Stimulated activated CD4-positive, alpha-beta T cell treated with anti-CD3 and anti-CD28 coated beads, Interleukin-4, amount 100 ng/mL, for 4 hours (primary cell): ENCODE results near the gene LRMDA.
A peak's percentile ranks its signal among the peaks of the same experiment; 100 is the strongest.

Source experiments
- DNase-seq, 2 experiments: peaks; one replicate each; pipeline ENCODE4 v3.0.0-alpha.2; 2020

Gene LRMDA

DNA sequence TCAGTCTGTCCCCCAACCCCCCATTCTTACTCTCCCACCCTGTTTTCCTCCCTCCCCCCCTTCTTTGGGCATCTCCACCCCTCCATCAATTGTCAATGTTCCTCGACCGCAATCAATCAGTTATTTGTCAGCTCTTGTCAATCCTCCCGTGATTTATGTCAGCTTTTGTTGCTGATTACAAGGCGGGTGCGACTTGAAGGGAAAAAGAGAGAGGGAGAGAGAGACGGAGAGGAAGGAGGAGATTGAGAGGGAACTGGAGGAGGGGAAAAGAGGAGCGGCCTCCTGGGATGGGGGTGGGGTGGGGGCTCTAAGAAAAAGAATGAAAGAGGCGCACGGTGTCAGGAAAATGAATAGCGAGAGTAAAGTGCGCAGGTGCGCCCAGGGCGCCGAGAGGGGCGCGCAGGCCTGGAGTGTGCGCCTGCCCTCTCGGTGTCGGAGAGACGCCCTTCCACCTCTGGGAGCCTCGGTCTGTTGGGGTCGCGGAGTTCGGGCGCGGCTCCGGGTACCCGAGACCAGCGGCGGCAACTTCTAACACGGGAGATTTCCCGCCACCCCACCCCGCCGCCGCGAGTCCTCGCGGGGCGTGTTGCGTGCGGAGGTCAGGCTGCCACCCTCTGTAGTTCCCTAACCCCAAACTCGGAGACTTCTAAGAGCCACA is 28.8 kb upstream of the LRMDA start:
- DNase-seq = no peak

DNA sequence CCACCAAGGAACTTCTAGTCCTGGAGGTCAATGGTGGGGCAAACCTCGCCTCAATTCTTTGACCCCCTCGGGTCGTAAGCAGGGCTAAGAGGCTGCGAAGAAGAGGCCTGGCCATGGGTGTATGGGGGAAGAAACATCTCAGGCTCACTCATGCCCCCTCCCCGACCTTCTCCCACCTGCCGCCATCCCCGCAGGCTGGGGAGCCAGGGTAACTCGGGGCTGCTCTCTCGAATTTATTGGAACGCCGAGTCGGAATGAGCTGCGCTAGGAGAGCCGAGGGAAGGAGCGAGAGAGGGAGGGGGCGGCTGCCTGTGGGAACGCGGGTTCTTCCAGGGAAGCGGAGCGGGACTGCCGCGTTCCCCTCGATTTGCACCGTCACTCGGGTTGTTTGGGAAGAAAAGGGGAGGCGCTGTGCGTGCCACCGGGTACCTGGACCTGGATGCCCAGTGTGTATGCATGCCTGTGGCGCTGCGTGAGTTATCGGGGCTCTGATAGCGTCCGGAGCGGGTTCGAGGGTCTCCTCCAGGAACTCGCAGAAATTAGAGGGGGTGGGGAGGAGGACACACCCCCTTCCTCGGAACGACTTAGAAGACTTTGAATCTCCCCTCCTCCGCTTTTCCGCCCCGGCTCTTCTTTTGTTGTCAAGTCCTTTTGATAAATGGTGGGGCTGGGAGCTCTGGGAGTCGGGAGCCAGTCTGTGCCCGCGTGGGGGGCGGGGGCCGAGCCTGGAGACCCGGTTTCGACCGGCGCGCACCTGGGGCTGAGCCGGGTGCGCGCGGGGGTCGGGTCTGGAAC is 28.1 kb upstream of the LRMDA start:
- DNase-seq = no peak

DNA sequence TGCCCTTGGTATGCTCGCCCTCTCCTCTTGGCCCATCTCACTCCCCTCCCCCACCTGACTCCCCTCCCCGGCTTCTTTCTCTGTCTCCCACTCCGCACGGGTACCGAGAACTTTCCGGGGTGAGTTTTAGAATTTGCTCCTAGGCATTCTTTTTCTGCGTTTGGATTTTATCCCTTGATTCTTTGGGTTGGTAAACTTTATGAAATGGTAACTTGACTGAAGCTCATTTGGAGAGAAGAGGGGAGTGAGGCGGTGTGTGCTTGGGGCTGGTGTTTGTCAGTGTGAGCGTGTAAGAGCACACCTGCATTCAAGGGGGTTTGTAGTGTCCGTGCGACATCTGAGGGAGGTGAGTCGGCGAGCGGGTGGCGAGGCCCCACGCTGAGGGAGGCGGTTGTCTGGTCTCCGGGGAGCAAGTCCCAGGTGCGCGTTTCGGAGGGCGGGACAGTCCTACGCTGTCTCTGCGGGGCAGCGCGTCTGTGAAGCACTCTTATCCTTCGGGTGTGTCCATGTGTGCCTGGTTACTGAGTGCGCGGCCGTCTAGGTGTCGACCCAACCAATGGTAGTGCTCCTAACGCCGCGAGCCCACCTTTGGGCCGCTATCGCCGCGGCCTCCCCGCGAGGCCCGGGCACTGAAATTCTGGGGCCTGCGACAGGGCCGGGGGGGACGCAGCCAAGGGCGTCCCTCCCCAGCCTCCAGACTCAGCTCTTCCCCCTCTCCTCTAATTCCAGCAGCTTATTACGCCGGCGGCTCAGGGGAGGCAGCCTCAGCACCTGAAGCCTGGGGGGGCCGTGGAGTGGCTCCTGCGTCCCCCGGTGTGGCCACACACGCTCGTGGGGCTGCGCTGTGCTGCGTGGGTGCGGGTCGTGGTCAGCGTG is 27.2 kb upstream of the LRMDA start:
- no peak for DNase-seq

DNA sequence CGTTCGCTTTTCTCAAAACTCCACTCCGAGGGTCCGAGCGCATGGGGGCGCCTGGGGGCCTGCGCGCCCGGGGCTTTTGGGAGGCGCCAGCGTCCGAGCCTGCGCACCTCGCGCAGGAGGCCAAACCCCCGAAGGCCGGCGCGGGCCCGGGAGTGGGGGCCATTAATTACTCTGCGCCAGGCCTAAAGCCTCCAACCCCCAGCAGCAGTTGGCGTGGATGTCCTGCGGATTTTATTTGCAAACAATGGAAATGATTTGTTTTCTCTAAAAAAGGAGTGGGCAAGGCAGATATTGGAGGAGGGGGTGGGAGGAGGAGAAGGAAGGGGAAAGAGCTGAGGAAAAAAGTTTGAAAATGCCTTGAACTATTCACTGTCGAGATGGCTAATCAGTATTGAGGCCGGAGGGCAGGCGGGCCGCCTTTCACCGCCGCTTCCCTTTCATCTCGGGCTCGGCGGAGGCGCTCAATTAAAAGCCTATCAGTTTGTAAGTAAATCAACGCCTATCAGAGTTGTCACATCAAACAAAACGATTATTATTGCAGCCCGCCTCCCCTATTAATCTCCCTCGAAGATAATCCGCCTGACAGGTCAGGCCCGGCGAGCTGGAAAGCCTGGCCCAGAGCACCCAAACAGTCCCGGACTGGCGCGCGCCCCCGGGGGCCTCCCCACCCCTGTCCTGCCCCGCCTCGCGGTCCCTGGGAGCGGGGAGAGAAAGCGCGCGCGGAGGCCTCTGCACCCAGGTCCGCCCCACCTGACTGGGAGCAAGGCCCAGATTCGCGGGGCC is 26.4 kb upstream of the LRMDA start:
- DNase-seq = no peak

DNA sequence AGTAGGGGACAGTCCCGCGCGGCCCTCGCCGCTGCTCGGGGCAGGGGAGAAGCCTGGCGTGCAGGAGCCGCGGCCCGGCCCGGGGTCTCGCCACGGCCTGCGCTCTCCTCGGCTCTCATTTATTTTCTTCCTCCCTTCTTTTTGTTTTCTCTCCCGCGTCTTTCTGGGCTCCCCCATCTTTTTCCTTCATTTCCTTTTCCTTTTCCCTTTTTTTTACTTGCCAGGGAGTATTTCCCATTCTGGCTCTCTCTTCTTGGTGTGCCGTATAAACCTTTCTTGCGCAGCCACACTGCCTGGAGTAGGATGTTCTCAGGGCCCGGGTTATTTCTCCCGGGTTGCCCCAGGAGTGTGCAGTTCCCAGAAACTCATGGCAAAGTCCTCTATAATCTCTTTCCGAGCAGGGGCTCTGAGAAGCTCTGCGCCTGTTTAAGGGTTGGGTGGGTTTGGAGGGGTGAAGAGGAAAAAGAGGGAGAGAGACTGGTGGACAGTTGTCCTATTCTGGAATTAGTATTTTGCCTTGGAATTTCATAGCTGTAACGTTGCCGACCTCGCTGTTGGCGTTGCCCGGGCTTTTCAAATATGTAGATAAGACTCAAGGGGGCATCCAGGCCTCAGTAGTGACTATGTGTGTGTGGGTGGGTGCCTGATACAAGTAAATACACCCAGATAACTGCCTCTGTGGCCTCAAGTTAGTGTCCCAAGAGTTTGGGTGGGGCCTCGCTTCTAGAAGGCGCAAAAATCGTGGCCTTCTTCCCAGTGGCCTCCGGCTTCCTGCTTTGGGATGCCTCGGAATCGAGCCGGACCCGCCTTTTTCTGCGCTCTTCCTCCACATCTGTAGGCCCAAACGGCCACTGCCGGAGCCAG is 25.6 kb upstream of the LRMDA start:
- DNase-seq = no peak

DNA sequence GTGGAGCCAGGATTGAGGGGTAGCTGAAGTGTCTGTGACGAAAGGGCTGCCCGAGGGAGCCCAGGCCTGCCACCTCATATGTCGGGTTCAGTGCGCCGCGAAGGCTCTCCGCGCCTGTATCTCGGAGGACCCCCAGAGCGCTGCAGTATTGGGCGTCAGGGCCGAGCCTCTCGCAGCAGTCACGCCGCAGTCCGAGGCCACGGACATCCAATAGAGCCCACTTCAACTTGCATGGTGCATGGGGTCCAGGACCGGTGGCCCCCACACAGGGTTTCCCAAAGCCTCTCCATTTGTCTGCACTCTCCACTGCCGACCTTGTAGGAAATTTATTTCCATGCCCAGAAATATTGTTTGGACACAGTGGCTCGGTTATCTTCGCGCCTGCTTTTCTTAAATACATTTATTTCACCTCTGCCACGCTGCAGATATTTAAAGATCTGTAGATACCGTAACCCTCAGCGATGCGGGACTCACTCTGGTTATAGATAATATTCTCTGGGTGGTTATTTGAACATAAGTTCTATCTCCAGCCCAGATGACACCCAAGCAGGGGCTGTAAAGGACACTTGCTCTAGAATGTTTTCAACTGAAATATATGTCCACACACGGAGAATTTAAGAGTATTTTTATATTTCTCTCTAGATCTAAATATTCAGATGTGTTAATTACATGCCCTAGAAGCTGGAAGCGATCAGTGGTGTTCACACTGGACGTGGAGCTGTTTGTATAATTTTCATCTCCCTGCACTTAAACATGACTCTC is 24.8 kb upstream of the LRMDA start:
- no peak for DNase-seq

DNA sequence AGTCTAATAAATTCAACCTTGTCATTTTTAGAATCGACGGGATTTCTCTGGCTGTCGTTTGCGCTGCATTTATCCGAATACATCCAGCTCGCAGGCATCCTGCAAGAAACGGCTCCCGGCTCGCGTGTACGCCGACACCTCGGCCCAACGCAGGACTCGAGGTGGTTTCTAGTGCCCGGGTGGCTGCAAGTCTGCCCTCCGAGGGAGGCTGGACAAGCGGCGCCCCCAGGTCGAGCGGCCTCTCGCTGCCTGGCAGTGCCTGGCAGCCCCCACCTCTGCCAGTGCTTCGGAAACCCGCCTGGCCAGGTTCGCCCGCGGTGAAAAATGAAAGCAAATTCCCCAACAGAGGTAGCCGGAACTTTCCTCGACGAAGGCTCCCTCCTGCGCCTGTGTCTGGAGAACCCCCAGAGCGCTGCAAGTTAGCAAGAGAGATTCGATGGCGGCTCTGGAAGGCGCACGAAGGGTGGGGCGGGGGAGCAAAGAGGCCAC is 24.2 kb upstream of the LRMDA start:
- DNase-seq = no peak

DNA sequence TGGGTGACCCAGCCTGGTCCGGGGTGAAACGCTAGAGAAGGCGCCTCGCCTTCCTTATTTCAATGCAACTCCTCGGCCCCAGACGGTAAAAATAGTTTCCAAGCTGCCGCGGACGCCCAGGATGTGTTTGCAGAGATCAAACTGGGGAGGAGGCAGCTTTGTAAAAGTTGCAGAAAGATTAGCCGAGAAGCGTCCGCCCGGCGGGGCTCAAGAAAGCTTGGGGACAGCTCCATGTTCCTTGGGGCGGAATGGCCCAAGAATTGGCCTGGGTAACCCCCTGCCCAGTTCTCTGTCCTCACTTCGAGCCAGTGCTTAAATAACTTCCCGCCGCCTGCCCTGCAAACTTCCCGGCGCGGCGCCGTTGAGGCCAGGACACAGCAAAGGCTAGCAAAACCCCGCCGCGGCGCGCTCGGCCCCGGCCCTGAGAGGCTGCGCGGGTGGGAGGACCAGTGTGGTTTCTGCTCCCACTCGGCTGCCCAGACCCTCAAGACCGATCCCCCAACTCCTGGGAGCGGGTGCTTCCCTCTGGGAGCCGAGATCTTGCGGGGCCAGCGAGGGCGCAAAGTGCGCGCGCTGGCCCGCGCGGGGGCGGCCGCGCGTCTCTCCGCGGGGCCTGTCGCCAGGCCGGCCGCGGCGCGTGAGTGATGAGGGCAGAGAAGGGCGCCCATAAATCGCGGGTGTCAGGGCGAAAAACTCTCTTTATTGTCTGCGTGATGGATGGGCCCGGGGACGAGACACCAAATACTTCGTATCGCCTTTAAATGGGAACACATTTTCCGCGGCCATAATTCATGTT is 23.5 kb upstream of the LRMDA start:
- DNase-seq = no peak

DNA sequence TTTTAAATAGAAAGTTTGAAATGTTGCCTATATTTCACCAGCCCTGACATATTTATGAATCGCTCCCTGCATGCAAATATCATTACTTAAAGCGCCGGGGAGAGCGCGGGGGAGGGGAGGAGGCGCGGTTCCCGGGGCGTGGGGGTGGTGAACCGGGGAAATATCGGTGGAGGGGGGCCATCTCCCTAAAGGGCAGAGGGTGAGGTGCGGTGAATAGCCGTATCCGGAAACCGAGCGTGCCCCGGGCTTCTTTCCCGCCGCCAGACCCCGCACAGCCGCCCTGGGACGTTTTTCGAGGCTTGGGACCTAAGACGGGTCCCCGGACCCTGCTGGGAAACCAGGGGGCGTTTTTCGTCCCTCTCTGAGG is 22.9 kb upstream of the LRMDA start:
- DNase-seq = no peak

DNA sequence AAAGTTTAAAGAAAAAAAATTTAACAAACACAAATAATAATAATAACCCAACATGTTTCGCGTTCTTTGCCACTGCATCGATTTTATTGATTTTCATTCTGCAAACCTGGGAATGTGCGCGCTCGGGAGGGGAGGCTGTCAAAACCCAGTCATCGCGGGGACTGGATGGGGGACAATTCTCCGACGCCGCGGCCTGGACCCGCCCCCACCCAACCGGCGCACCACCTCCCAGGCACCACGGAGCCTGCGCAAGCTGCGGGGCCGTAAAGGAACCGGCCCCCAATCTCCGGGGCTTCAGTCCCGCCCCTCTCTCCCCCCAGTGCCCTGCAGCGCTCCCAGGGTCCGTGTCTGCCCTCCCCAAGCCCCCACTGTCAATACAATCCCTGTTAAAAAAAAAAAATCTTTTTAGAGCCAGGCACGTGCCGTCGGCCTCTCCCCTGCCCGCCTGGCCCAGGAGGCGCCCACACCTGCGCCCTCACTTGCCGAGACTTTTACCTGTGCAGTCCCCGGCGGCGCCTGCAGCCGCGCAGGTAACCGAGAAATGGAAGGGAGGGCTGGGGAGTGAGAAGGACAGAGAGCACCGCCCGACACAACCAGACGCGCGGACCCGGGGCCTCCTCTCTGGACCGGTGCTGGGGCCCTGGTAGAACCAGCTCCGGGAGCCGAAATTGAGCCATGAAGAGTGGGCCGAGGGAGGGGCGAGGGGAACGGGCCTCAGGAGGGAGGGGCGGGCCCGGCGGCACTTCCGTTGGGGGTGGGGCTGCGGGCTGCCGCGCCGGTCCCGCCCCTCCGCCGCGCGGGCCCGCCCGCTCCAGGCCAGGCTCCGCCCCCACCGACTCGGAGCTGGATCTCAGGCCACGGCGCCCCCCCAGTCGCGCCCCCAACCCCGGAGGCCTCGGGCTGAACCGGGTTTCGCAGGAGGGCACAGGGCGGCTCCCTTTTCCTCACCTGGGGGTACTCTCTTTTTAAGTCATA is 22.2 kb upstream of the LRMDA start:
- peak in 1 of 2 experiments; percentile 13 for DNase-seq

DNA sequence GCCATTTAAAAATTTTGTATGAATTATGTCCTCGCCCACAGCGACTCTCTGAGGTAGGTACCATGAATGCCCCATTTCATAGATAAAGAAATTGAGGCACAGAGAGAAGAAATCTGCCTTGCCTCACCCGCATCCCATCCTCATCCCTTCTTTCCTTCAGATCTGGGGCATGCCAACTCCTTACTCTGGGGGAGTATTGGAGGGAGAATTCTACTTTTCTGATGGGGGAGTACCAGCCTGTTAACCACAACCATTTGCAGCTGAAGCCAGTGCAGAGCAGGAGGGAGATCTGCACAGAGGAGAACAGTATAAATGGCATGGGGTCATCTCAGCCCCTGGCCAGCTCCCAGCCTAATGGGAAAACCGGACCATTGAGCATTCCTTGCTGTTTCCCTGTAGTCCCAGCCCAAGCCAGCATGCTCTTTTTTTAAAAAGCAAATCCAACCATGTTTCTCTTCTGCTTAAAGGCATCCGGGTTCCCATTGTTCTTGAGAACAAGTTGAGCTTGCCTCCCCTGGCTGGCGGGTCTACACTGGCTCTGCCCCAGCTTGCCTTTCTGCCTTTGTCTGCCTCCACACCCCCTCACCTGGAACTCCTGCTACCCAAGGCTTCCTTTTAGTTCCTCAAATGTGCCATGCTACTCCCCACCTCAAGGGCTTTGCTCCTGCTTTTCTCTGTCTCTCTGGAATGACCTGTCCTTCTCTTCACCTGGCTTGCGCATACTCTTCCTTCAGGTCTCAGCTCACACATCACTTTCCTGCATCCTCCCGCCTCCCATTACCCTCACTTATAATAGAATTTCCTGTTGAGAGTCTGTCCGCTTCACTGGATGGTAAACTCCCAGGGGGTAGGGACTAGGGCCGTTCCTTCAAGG is 21.1 kb upstream of the LRMDA start:
- DNase-seq = no peak

DNA sequence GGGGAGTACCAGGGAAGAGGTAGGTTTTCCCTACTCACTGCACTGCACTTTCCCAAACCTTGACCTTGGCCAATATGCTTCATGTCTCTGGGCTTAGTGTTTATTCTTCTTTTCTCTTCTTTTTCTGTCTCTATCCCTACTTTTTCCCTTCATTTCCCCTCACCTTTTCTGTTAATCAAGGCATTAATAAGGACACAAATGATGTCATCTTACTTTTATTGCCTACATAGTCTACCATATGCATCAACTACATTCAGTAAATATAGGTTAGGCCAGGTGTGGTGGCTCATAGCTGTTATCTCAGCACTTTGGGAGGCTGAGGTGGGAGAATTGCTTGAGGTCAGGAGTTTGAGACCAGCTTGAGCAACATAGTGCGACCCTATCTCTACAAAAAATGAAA is 16.9 kb upstream of the LRMDA start:
- no peak for DNase-seq

DNA sequence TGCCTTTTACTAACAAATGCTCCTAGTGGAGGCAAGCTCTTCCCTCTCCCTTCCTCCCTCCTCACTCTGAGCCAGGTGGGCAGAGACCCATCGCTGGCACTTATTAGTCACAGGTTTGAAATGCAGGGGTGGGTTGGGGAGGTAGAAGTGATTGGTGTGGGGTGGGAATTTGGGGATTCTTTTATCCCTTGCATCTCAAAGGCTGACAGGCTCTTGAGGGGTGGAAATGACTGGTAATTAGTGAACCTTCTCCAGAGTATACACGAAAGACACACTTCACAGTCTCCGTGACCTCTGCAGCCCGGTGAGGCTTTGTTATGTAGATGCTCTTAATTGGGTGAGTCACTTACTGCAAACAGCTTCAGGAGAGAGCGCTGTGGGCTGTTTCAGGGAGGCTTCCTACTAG is 13.9 kb upstream of the LRMDA start:
- DNase-seq = no peak

DNA sequence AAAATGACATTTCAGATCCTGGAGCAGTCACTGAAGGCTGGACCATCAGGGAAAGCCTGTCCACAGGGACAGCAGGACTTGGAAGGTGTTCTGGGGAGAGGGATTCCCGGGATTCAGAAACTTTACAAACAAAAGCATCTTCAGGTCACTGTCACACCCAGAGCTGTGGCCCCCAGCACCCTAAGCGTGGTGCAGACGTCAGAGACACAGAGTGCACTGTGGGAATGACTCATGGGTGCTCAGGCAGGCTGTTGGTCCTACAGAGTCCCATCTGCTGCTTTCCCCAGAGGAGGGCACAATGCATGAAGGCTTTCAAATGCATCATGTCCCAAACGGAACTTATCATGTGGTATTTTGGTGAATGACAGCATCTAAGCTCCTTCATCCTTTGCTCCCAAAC is 13.1 kb upstream of the LRMDA start:
- DNase-seq = no peak

DNA sequence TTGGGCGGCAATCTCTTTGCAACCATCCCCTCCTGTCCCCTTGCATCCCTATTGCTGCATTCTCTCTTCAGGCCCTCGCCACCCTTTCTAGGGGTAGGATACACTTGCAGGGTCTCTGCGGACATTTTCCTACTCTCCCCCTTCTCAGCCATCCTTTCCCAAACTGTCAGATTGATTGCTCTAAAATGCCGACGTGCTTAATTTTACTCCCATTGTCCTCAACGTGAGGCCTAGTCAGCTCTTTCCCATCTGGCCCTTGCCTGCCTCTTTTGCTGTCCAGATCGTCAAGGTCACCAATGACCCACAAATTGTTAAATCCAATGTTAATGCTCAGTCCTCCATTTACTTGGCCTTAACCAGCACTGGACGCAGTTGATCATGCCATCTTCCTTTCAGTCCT is 12.7 kb upstream of the LRMDA start:
- DNase-seq = no peak

DNA sequence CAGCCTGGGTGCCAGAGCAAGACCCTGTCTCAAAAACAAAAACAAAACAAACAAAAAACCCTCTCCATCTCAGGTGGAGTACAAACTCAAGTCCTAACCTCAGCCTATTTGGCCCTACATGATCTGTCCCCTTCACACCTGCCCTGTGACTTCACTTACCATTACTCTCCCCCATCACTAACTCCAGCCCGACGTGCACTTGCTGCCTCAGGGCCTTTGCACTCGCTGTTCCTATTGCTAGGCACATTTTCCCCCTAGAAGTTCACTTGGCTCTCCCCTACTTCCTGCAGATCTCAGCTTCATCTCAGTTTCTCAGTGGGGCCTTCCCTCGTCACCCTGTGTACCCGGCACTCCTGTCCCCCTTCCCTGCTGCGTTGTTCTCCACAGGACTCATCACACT is 8.5 kb upstream of the LRMDA start:
- no peak for DNase-seq

DNA sequence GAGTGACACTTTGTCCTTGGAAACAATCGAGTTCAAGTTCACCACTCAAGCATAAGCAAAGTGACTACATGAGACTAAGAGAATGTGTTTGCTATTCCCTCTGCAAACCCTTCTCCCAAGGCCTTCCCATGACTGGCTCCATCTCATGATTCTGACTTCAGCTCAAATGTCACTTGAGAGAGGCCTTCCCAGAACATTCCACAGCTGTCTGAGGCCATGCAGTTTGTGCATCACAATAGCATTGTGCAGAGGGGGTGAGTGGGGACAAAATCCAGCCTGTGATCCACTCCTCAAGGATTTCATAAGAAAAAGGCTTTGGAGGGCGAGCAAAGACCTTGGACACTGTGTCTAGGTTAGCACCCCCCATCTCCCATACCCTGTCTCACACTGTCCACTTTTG is 6.9 kb upstream of the LRMDA start:
- DNase-seq = no peak
